ENCODE results near the gene PLCXD3.

Gene PLCXD3

DNA sequence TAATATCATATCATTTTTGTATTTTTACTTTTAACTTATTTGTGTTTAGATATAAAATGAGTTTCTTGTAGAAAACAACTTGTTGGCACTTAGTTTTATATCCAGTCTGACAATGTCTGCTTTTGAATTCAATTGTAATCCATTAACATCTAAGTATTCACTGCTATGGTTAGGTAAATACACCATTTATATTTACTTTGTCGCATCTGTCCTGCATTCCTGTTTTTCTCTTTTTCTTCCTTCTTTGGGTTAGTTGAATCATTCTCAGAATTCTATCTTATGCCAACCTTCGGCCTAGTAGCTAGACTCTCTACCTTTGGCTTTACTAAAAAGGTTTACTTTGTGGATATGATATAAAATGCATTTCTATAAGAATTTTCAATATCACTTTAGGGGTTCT is 107.6 kb downstream of the PLCXD3 start:
- Histone ChIP-seq H3K9me3 (ENCODE audit: control insufficient read depth, insufficient read depth, low read depth, low read length) (no peaks in the 10 kb centered on the region), H3K4me1 (ENCODE audit: control insufficient read depth, insufficient read depth, low read length) (no peaks in the 10 kb centered on the region), H3K4me3 (ENCODE audit: low read depth, low read length) (no peak overlapping the region), H3K27ac (ENCODE audit: extremely low read depth, low read depth, low read length) (no peak overlapping the region), H3K36me3 (ENCODE audit: control insufficient read depth in 2 of 2, insufficient read depth in 1 of 2, low read length in 2 of 2) (no peaks in the 10 kb centered on the region)
- POLR2A ChIA-PET = no interaction called here
- TF ChIP-seq ZNF24 (tag by site-specific recombination; IDR thresholded peaks at IDR 0.05) (no peak), ZIC2 (tag by site-specific recombination; IDR thresholded peaks at IDR 0.05) (no peak), GLIS1 (tag by site-specific recombination; IDR thresholded peaks at IDR 0.05) (no peak), ZNF184 (tag by site-specific recombination; IDR thresholded peaks at IDR 0.05) (no peak), SALL2 (tag by site-specific recombination; IDR thresholded peaks at IDR 0.05; ENCODE audit: borderline replicate concordance) (no peak), HOXC10 (CRISPR knock-in tag; IDR thresholded peaks at IDR 0.05) (no peak), ZNF514 (tag by site-specific recombination; IDR thresholded peaks at IDR 0.05) (no peak), ZNF404 (tag by site-specific recombination; IDR thresholded peaks at IDR 0.05) (no peak), HOXD13 (CRISPR knock-in tag; IDR thresholded peaks at IDR 0.05; ENCODE audit: borderline replicate concordance) (no peak)
- TF ChIP-seq, protein P1, sequence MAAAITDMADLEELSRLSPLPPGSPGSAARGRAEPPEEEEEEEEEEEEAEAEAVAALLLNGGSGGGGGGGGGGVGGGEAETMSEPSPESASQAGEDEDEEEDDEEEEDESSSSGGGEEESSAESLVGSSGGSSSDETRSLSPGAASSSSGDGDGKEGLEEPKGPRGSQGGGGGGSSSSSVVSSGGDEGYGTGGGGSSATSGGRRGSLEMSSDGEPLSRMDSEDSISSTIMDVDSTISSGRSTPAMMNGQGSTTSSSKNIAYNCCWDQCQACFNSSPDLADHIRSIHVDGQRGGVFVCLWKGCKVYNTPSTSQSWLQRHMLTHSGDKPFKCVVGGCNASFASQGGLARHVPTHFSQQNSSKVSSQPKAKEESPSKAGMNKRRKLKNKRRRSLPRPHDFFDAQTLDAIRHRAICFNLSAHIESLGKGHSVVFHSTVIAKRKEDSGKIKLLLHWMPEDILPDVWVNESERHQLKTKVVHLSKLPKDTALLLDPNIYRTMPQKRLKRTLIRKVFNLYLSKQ (tag by site-specific recombination; IDR thresholded peaks at IDR 0.05; ENCODE audit: borderline replicate concordance) = no peak
- TF ChIP-seq, protein P2, sequence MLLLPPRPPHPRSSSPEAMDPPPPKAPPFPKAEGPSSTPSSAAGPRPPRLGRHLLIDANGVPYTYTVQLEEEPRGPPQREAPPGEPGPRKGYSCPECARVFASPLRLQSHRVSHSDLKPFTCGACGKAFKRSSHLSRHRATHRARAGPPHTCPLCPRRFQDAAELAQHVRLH (tag by site-specific recombination; IDR thresholded peaks at IDR 0.05) = no peak
- TF ChIP-seq, protein P3, sequence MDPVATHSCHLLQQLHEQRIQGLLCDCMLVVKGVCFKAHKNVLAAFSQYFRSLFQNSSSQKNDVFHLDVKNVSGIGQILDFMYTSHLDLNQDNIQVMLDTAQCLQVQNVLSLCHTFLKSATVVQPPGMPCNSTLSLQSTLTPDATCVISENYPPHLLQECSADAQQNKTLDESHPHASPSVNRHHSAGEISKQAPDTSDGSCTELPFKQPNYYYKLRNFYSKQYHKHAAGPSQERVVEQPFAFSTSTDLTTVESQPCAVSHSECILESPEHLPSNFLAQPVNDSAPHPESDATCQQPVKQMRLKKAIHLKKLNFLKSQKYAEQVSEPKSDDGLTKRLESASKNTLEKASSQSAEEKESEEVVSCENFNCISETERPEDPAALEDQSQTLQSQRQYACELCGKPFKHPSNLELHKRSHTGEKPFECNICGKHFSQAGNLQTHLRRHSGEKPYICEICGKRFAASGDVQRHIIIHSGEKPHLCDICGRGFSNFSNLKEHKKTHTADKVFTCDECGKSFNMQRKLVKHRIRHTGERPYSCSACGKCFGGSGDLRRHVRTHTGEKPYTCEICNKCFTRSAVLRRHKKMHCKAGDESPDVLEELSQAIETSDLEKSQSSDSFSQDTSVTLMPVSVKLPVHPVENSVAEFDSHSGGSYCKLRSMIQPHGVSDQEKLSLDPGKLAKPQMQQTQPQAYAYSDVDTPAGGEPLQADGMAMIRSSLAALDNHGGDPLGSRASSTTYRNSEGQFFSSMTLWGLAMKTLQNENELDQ (tag by site-specific recombination; IDR thresholded peaks at IDR 0.05; ENCODE audit: low read depth) = no peak
- CTCF ChIA-PET = no interaction called here

DNA sequence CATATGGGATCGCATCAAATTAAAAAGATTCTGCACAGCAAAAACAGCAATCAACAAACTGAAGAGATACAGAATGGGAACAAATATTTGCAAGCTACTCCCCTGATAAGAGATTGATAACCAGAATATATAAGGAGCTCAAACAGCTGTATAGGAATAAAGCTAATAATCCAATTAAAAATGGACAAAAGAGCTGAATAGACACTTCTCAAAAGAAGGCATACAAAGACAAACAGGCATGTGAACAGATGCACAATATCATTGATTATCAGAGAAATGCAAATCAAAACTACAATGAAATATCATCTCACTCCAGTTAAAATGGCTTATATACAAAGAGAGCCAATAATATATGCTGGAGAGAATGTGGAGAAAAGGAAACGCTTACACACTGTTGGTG is 110.6 kb downstream of the PLCXD3 start:
- no peak overlapping the region for H3K27ac ChIP-seq (ENCODE audit: extremely low read depth, low read depth, low read length)
- H3K4me1 ChIP-seq (ENCODE audit: control insufficient read depth, insufficient read depth, low read length) = no peaks in the 10 kb centered on the region
- no peak overlapping the region for H3K4me3 ChIP-seq (ENCODE audit: low read depth, low read length)
- POLR2A ChIA-PET = no interaction called here
- no peaks in the 10 kb centered on the region for H3K36me3 ChIP-seq (ENCODE audit: control insufficient read depth in 2 of 2, insufficient read depth in 1 of 2, low read length in 2 of 2)
- CTCF ChIA-PET = no interaction called here
- TF ChIP-seq FEZF1 (tag by site-specific recombination; IDR thresholded peaks at IDR 0.05) = no peak
- no peaks in the 10 kb centered on the region for H3K9me3 ChIP-seq (ENCODE audit: control insufficient read depth, insufficient read depth, low read depth, low read length)

DNA sequence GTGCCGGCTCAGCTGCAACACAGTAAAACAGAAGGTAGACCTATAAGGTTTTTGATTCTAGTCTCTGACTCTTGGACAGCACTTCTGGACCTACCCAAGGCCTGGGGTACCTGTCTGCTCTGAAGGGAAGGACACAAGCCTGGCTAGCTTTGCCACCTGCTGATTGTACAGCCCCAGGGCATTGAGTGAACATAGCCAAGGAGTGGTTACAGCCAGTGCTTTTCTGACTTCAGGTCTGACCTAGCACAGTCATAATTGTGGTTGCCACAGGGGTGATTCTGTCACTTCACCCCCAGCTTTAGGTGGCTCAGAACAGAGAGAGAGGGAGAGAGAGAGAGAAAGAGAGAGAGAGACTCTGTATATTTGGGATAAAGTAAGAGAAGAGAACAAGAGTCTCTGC is 118.4 kb downstream of the PLCXD3 start:
- ChIA-PET POLR2A (no interaction called here), CTCF (no interaction called here)
- Histone ChIP-seq H3K4me1 (ENCODE audit: control insufficient read depth, insufficient read depth, low read length) (no peaks in the 10 kb centered on the region), H3K36me3 (ENCODE audit: control insufficient read depth in 2 of 2, insufficient read depth in 1 of 2, low read length in 2 of 2) (no peaks in the 10 kb centered on the region), H3K9me3 (ENCODE audit: control insufficient read depth, insufficient read depth, low read depth, low read length) (no peaks in the 10 kb centered on the region), H3K27ac (ENCODE audit: extremely low read depth, low read depth, low read length) (no peak overlapping the region), H3K4me3 (ENCODE audit: low read depth, low read length) (no peak overlapping the region)
- TF ChIP-seq WT1 (tag by site-specific recombination; IDR thresholded peaks at IDR 0.05) (no peak), ZNF510 (tag by site-specific recombination; IDR thresholded peaks at IDR 0.05; ENCODE audit: insufficient replicate concordance) (no peak), SP7 (tag by site-specific recombination; IDR thresholded peaks at IDR 0.05) (no peak), ZFP3 (tag by site-specific recombination; IDR thresholded peaks at IDR 0.05; ENCODE audit: low read depth) (no peak), ZNF768 (tag by site-specific recombination; IDR thresholded peaks at IDR 0.05) (no peak), MZF1 (tag by site-specific recombination; IDR thresholded peaks at IDR 0.05; ENCODE audit: borderline replicate concordance) (no peak), ZNF19 (tag by site-specific recombination; IDR thresholded peaks at IDR 0.05; ENCODE audit: low read depth) (no peak), KLF9 (tag by site-specific recombination; IDR thresholded peaks at IDR 0.05; ENCODE audit: low read depth) (no peak)
- TF ChIP-seq, protein P4, sequence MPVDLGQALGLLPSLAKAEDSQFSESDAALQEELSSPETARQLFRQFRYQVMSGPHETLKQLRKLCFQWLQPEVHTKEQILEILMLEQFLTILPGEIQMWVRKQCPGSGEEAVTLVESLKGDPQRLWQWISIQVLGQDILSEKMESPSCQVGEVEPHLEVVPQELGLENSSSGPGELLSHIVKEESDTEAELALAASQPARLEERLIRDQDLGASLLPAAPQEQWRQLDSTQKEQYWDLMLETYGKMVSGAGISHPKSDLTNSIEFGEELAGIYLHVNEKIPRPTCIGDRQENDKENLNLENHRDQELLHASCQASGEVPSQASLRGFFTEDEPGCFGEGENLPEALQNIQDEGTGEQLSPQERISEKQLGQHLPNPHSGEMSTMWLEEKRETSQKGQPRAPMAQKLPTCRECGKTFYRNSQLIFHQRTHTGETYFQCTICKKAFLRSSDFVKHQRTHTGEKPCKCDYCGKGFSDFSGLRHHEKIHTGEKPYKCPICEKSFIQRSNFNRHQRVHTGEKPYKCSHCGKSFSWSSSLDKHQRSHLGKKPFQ (tag by site-specific recombination; IDR thresholded peaks at IDR 0.05) = no peak

Data from HEK293 (cell line).